Measurements from ENCODE around the gene TMTC2.

TMTC2 gene

GRCh38 chr12:82663893-82664292, 22.8 kb upstream of the TMTC2 start:
- no peak for FAIRE-seq

GRCh38 chr12:82665142-82665923, 21.4 kb upstream of the TMTC2 start:
- no peak for TF ChIP-seq CTCF (IDR thresholded peaks at IDR 0.05; ENCODE audit: insufficient read depth, missing control alignments)
- FAIRE-seq (no peak), DNase-seq (ENCODE audit: insufficient read length, low spot score) (no peak)

More at GRCh38 chr12:82663893-82664292, 22.8 kb upstream of the TMTC2 start:
- TF ChIP-seq CTCF (IDR thresholded peaks at IDR 0.05; ENCODE audit: insufficient read depth, missing control alignments) = no peak
- DNase-seq (ENCODE audit: insufficient read length, low spot score) = no peak

- no peak for TF ChIP-seq CTCF (IDR thresholded peaks at IDR 0.05; ENCODE audit: insufficient read depth, missing control alignments)
- FAIRE-seq = no peak
- DNase-seq (ENCODE audit: insufficient read length, low spot score) = no peak
Observed at GRCh38 chr12:82666830-82667229, 19.9 kb upstream of the TMTC2 start.

GRCh38 chr12:82671673-82672195, 15.0 kb upstream of the TMTC2 start:
- TF ChIP-seq CTCF (IDR thresholded peaks at IDR 0.05; ENCODE audit: insufficient read depth, missing control alignments) = no peak
- DNase-seq (ENCODE audit: insufficient read length, low spot score) (no peak), FAIRE-seq (no peak)

DNA sequence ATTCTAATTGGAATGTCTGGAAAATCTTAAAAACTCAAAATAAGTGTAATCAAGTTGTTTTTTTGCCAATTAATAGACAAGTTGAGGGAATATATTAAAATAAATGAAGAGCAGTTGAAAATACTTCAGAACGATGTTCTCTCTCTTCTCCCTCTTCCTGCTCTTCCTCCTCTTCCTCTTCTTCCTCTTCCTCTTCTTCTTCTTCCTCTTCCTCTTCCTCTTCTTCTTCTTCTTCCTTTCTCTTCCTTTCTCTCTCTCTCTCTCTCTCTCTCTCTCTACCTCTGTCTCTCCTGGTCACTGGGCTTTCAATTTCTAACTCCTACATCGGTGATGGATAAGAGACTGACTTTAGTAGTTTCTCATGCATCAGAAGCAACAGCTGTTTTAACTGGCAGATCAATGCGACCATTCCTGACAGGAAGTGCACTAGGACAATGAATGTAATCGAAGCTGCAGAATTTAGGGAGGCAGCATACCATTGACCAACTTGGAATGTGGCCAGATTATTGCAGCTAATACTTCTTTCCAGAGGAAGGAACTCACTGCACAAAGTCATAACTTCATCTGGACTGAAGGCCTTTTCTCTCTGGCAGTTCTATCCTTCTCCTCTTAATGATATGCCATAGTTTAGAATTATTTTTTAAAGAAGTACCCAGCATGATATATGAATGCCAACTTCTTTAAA, 13.8 kb upstream of the TMTC2 start:
- no peak for TF ChIP-seq CTCF (IDR thresholded peaks at IDR 0.05; ENCODE audit: insufficient read depth, missing control alignments)
- FAIRE-seq = no peak
- DNase-seq (ENCODE audit: insufficient read length, low spot score) = no peak

GRCh38 chr12:82673698-82674097, 13.0 kb upstream of the TMTC2 start:
- no peak for TF ChIP-seq CTCF (IDR thresholded peaks at IDR 0.05; ENCODE audit: insufficient read depth, missing control alignments)
- no peak for FAIRE-seq

DNA sequence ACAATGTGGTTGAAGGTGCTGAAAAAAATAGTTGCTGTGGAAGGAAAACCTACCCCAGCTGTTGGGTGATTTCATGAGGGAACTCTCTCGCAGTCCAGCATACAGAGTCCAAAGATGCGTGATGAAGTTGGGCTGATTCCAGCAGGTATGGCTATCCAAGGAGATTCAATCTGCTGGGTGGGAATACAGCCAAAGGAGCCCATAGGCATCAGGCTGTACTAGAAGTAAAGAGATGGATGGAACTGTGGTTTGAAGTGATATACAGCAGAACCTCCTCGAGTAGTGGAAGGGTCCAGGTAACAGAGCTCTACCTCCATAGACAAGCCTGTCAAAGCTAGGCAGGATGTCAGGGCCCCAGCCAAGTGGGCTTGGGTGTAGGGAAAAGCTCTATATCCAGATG, 11.5 kb upstream of the TMTC2 start:
- DNase-seq (ENCODE audit: insufficient read length, low spot score) (no peak), FAIRE-seq (no peak)
- TF ChIP-seq CTCF (IDR thresholded peaks at IDR 0.05; ENCODE audit: insufficient read depth, missing control alignments) = no peak

More at GRCh38 chr12:82673698-82674097, 13.0 kb upstream of the TMTC2 start:
- no peak for DNase-seq (ENCODE audit: insufficient read length, low spot score)
